Fibroblast of lung (primary cell): ENCODE data around the gene KASH5. TPM values are rescaled to one million over a fixed set of nuclear protein-coding genes. Genes with fewer than 3 reads are reported as not detected.

Experiments
- DNase-seq, 2 donors: peaks; one replicate each; pipeline versions ENCODE4 v3.0.0 to v3.0.0-alpha.2; 2010; ENCODE audit warnings: low read depth in 2 of 2
- H2AFZ ChIP-seq: 2 replicates; pipeline ENCODE4 v1.5.1; 2012; ENCODE audit warnings: low read length, control low read depth, inconsistent platforms
- H3K27ac ChIP-seq: 2 replicates; pipeline ENCODE4 v1.5.1; 2011; ENCODE audit warnings: low read length, control low read depth; ENCODE audit not compliant: insufficient read depth
- H3K27me3 ChIP-seq: 2 replicates; pipeline ENCODE4 v1.5.1; 2011; ENCODE audit warnings: mild to moderate bottlenecking, low read length; ENCODE audit not compliant: control insufficient read depth, insufficient read depth
- H3K36me3 ChIP-seq: 2 replicates; pipeline ENCODE4 v1.5.1; 2011; ENCODE audit warnings: low read length; ENCODE audit not compliant: control insufficient read depth, insufficient read depth
- H3K4me1 ChIP-seq: 2 replicates; pipeline ENCODE4 v1.5.1; 2011; ENCODE audit warnings: low read length; ENCODE audit not compliant: control insufficient read depth, insufficient read depth; ENCODE audit errors: extremely low read depth
- H3K4me2 ChIP-seq: 2 replicates; pipeline ENCODE4 v1.5.1; 2011; ENCODE audit warnings: low read length, control low read depth; ENCODE audit not compliant: insufficient read depth; ENCODE audit errors: extremely low read depth
- H3K4me3 ChIP-seq, 4 experiments: fragments of 200-600 bp in 1 of 4; sonication (generic) in 1 of 4; replicated peaks in 1 of 4; 2 replicates each; pipeline ENCODE4 v1.5.1; 2011 to 2016; ENCODE audit warnings: low read length in 4 of 4, low read depth in 3 of 4, mild to moderate bottlenecking in 3 of 4, control low read depth in 2 of 4, inconsistent platforms in 1 of 4, mixed read lengths in 1 of 4; ENCODE audit not compliant: insufficient read depth in 1 of 4; ENCODE audit errors: control extremely low read depth in 1 of 4
- H3K79me2 ChIP-seq: 2 replicates; pipeline ENCODE4 v1.5.1; 2012; ENCODE audit warnings: mild to moderate bottlenecking, low read length, inconsistent platforms; ENCODE audit not compliant: control insufficient read depth, insufficient read depth
- H3K9ac ChIP-seq: 2 replicates; pipeline ENCODE4 v1.5.1; 2011; ENCODE audit warnings: mild to moderate bottlenecking, low read length, control low read depth; ENCODE audit not compliant: insufficient read depth
- H3K9me3 ChIP-seq: 2 replicates; pipeline ENCODE4 v1.5.1; 2012; ENCODE audit warnings: low read depth, low read length; ENCODE audit not compliant: control insufficient read depth, insufficient read depth
- H4K20me1 ChIP-seq: 2 replicates; pipeline ENCODE4 v1.5.1; 2011; ENCODE audit warnings: low read length; ENCODE audit not compliant: control insufficient read depth, insufficient read depth; ENCODE audit errors: extremely low read depth
- EZH2 ChIP-seq: IDR thresholded peaks from 2 replicates; pipeline ENCODE4 v1.5.1; 2012; ENCODE audit warnings: low read length, control low read depth, mild to moderate bottlenecking; ENCODE audit errors: missing control alignments
- polyA plus RNA-seq, 2 donors: library from polyadenylated mRNA; depleted of rRNA in 1 of 2; stranded (reverse) in 1 of 2; unstranded in 1 of 2; fragments of >200 nt; gene quantifications; 2 replicates each; pipeline ENCODE4 v1.2.1, GENCODE V29; 2011 to 2012; ENCODE audit warnings: missing spikeins in 1 of 2
- total RNA-seq: library from RNA; depleted of rRNA; stranded (reverse); fragments of >200 nt; gene quantifications from 2 replicates; pipeline ENCODE4 v1.2.1, GENCODE V29; 2014
- TF ChIP-seq, protein P1 (sequence below), 2 donors: IDR thresholded peaks in 1 of 2; conservative IDR thresholded peaks in 1 of 2; 1 replicate in 1 of 2; 2 replicates in 1 of 2; pipeline ENCODE4 v1.5.1; 2011 to 2012; ENCODE audit warnings: low read length in 2 of 2, control low read depth in 1 of 2, inconsistent platforms in 1 of 2, low read depth in 1 of 2, mild to moderate bottlenecking in 1 of 2

KASH5 gene
- total and polyA plus RNA-seq, 2 donors (not counting 1 experiment from before 2014, with no cell fraction given) = not detected

DNA sequence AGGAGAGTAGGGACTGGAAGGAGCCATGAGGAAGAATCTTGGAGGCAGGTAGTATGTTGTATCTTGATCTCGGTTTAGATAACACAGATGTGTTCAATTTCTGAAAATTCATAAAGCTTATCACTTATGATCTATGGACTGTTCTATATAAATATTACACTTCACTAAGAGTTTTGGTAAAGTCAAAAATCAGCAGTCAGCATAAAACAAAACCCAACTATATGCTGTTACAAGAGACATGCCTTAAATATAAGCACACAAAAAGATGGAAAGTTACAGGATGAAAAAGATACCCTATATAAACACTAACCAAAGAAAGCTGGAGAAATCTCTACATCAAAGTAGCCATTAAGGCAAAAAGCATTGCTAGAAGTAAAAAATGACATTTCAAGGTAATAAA, 4.5 kb upstream of the KASH5 start:
- TF ChIP-seq, protein P1, sequence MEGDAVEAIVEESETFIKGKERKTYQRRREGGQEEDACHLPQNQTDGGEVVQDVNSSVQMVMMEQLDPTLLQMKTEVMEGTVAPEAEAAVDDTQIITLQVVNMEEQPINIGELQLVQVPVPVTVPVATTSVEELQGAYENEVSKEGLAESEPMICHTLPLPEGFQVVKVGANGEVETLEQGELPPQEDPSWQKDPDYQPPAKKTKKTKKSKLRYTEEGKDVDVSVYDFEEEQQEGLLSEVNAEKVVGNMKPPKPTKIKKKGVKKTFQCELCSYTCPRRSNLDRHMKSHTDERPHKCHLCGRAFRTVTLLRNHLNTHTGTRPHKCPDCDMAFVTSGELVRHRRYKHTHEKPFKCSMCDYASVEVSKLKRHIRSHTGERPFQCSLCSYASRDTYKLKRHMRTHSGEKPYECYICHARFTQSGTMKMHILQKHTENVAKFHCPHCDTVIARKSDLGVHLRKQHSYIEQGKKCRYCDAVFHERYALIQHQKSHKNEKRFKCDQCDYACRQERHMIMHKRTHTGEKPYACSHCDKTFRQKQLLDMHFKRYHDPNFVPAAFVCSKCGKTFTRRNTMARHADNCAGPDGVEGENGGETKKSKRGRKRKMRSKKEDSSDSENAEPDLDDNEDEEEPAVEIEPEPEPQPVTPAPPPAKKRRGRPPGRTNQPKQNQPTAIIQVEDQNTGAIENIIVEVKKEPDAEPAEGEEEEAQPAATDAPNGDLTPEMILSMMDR (conservative IDR thresholded peaks at IDR 0.05 in 1 of 2, IDR thresholded peaks at IDR 0.05 in 1 of 2; ENCODE audit: low read depth in 1 of 2, low read length in 2 of 2) = no peak
- Histone ChIP-seq H3K79me2 (no peaks in the 10 kb centered on the region), H3K4me2 (no peak overlapping the region), H3K9ac (no peak overlapping the region), H3K27ac (no peak overlapping the region), H3K4me1 (no peaks in the 10 kb centered on the region), H4K20me1 (no peaks in the 10 kb centered on the region), H2AFZ (no peak overlapping the region), H3K27me3 (peaks cover 4% of the 10 kb centered on the region), H3K4me3 (no peak overlapping the region), H3K9me3 (no peaks in the 10 kb centered on the region), H3K36me3 (no peaks in the 10 kb centered on the region)
- DNase-seq = no peak

DNA sequence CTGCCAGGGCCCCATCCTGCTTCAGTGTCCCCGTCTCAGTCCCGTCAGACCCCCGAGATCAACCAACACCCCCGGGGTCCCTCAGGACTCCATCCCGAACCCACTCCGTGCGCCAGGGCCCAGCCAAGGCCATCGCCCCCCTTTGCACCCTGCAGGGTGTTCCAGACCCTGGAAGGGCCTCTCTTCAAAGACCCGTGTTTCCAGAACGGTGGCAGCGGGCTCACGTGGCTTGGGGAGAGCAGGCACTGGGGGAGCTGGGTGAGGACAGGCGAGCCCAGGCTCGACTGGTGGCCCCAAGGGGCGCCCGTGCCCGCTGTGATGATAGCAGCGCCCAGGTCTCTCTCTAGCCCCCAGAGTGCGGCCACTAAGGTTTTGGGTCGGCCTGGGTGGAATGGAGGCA, 1.4 kb downstream of the KASH5 start:
- no peak overlapping the region for H3K27ac ChIP-seq
- TF ChIP-seq EZH2 = no peak
- TF ChIP-seq, protein P1 (conservative IDR thresholded peaks at IDR 0.05 in 1 of 2, IDR thresholded peaks at IDR 0.05 in 1 of 2; ENCODE audit: low read depth in 1 of 2, low read length in 2 of 2) = no peak
- DNase-seq = no peak

DNA sequence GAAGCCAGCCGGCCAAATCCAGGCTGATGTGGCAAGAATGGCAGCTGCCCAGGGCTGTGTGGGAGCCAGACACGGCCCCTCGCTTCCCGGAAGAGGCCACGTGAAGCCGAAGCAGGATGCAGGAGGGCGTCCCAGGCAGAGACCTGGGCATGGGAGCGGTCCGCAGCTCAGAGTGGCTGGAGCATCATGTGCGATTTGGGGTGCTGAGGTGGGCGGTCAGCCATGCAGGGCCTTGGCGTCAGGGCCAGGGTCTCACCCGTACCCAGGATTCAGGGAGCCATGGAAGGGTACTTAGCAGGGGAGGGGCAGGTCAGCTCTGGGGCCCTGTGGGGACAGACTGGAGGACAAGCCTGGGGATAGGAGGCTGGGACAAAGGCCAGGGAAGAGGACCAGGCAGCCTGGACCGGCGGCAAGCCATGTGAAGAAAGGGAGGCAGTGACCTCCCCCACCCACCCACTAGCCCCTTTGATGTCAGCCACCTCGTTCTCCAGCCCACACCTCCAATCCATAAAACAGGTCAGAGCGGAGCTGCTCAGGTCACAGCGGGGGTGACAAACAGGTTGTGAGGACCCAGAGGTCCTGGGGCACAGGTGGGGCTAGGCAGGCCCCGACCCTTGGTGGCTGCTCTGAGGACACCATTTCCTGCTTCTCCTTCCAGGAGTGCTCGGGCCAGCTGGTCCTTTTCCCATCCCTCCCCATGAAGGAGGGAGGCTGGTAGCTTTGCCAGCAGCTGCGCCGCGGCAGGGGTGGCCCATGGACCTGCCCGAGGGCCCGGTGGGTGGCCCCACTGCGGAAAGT, 2.3 kb downstream of the KASH5 start:
- Histone ChIP-seq H3K27ac (no peak overlapping the region), H3K4me3 (no peak overlapping the region), H3K79me2 (no peaks in the 10 kb centered on the region), H3K9ac (no peak overlapping the region), H3K9me3 (no peaks in the 10 kb centered on the region), H3K4me1 (no peaks in the 10 kb centered on the region), H3K4me2 (no peak overlapping the region), H4K20me1 (no peaks in the 10 kb centered on the region), H3K36me3 (no peaks in the 10 kb centered on the region), H2AFZ (no peak overlapping the region), H3K27me3 (peaks cover 9% of the 10 kb centered on the region)
- TF ChIP-seq EZH2 = no peak
- TF ChIP-seq, protein P1 (conservative IDR thresholded peaks at IDR 0.05 in 1 of 2, IDR thresholded peaks at IDR 0.05 in 1 of 2; ENCODE audit: low read depth in 1 of 2, low read length in 2 of 2) = no peak
- no peak for DNase-seq

More for the DNA sequence above, 1.4 kb downstream of the KASH5 start:
- Histone ChIP-seq H3K27me3 (peaks cover 6% of the 10 kb centered on the region), H3K9me3 (no peaks in the 10 kb centered on the region), H3K4me1 (no peaks in the 10 kb centered on the region), H3K36me3 (no peaks in the 10 kb centered on the region), H3K9ac (no peak overlapping the region), H4K20me1 (no peaks in the 10 kb centered on the region), H3K4me2 (no peak overlapping the region), H2AFZ (no peak overlapping the region), H3K79me2 (no peaks in the 10 kb centered on the region), H3K4me3 (no peak overlapping the region)
